ENCODE results near the gene CACNB3.
A peak's percentile ranks its signal among the peaks of the same experiment; 100 is the strongest.

Gene CACNB3

GRCh38 chr12:48817873-48818830 is at the start of gene CACNB3:
TSS of gene CACNB3 (plus strand) at chr12:48818496. CDS start at chr12:48818930, 434 bp downstream.
- DNase-seq (ENCODE audit: low spot score): peak; percentile 80

- DNase-seq (ENCODE audit: low spot score): no peak
Observed at GRCh38 chr12:48768736-48769135, 49.6 kb upstream of the CACNB3 start.

GRCh38 chr12:48770756-48771155 is 47.5 kb upstream of the CACNB3 start:
- no peak for DNase-seq (ENCODE audit: low spot score)

- DNase-seq (ENCODE audit: low spot score): no peak
Observed at GRCh38 chr12:48771588-48772112, 46.6 kb upstream of the CACNB3 start.

- no peak for DNase-seq (ENCODE audit: low spot score)
Observed at GRCh38 chr12:48773686-48774085, 44.6 kb upstream of the CACNB3 start.

GRCh38 chr12:48774516-48774915 is 43.8 kb upstream of the CACNB3 start:
- DNase-seq (ENCODE audit: low spot score): no peak

- no peak for DNase-seq (ENCODE audit: low spot score)
Observed at GRCh38 chr12:48775299-48775698, 43.0 kb upstream of the CACNB3 start.

GRCh38 chr12:48775991-48776649 is 42.2 kb upstream of the CACNB3 start:
- no peak for DNase-seq (ENCODE audit: low spot score)

- no peak for DNase-seq (ENCODE audit: low spot score)
Observed at GRCh38 chr12:48776956-48777355, 41.3 kb upstream of the CACNB3 start.

- no peak for DNase-seq (ENCODE audit: low spot score)
Observed at GRCh38 chr12:48777501-48778400, 40.5 kb upstream of the CACNB3 start.

GRCh38 chr12:48779869-48780268 is 38.4 kb upstream of the CACNB3 start:
- no peak for DNase-seq (ENCODE audit: low spot score)

- no peak for DNase-seq (ENCODE audit: low spot score)
Observed at GRCh38 chr12:48780381-48781025, 37.8 kb upstream of the CACNB3 start.

- no peak for DNase-seq (ENCODE audit: low spot score)
Observed at GRCh38 chr12:48781750-48782456, 36.4 kb upstream of the CACNB3 start.

- DNase-seq (ENCODE audit: low spot score): no peak
Observed at GRCh38 chr12:48782457-48783395, 35.6 kb upstream of the CACNB3 start.

- no peak for DNase-seq (ENCODE audit: low spot score)
Observed at GRCh38 chr12:48783432-48783831, 34.9 kb upstream of the CACNB3 start.

- no peak for DNase-seq (ENCODE audit: low spot score)
Observed at GRCh38 chr12:48786591-48787544, 31.4 kb upstream of the CACNB3 start.

GRCh38 chr12:48787791-48788523 is 30.3 kb upstream of the CACNB3 start:
- DNase-seq (ENCODE audit: low spot score): no peak

GRCh38 chr12:48788524-48788853 is 29.8 kb upstream of the CACNB3 start:
- DNase-seq (ENCODE audit: low spot score): no peak
